Lower lobe of right lung (tissue), 2 donors: ENCODE data around the gene SRP14. TPM values are rescaled to one million over a fixed set of nuclear protein-coding genes. Genes with fewer than 3 reads are reported as not detected.
A peak's percentile ranks its signal among the peaks of the same experiment; 100 is the strongest.

ENCODE experiments used
- ATAC-seq, 2 donors: fragments of 200-7000 bp; cut with Tn5 transposase; one replicate each; pipeline ENCODE4 v1.9.1; 2020 to 2022; ENCODE audit warnings: mild to moderate bottlenecking in 2 of 2, moderate library complexity in 2 of 2
- DNase-seq: peaks from one replicate; pipeline ENCODE4 v3.0.0-alpha.2; 2020
- H3K27ac ChIP-seq: fragments of 200-600 bp; one replicate; pipeline ENCODE4 v1.8.0; 2022
- H3K27me3 ChIP-seq: fragments of 200-600 bp; one replicate; pipeline ENCODE4 v1.8.0; 2022; ENCODE audit warnings: low read depth
- H3K36me3 ChIP-seq: fragments of 200-600 bp; one replicate; pipeline ENCODE4 v1.8.0; 2022; ENCODE audit warnings: mild to moderate bottlenecking
- H3K4me1 ChIP-seq: fragments of 200-600 bp; one replicate; pipeline ENCODE4 v1.8.0; 2022
- H3K4me3 ChIP-seq: fragments of 200-600 bp; one replicate; pipeline ENCODE4 v1.8.0; 2022; ENCODE audit warnings: mild to moderate bottlenecking
- H3K9me3 ChIP-seq: fragments of 200-600 bp; one replicate; pipeline ENCODE4 v1.8.0; 2022
- intact Hi-C: fragments of 100-400 bp; cut with DNase I; formaldehyde crosslinking; loops from one replicate; pipeline ENCODE4 v1.11.0; 2022
- total RNA-seq: library from RNA; stranded (reverse); fragmentation: NEBNext Ultra II Directional; extraction: Animal tissue kit (Norgen Biotek cat#: 25700); gene quantifications from one replicate; pipeline ENCODE4 v1.2.1, GENCODE V29; 2021
- TF ChIP-seq, protein P1 (sequence below): fragments of 200-600 bp; IDR thresholded peaks from one replicate; pipeline ENCODE4 v1.8.0; 2022; ENCODE audit warnings: antibody characterized with exemption, mild to moderate bottlenecking
- donor health status: DM: no; HTN: yes; CAD: no; lungs with severe emphysema.

The SRP14 gene
- total RNA-seq, 1 donor from 2014 or later: 138 TPM

DNA sequence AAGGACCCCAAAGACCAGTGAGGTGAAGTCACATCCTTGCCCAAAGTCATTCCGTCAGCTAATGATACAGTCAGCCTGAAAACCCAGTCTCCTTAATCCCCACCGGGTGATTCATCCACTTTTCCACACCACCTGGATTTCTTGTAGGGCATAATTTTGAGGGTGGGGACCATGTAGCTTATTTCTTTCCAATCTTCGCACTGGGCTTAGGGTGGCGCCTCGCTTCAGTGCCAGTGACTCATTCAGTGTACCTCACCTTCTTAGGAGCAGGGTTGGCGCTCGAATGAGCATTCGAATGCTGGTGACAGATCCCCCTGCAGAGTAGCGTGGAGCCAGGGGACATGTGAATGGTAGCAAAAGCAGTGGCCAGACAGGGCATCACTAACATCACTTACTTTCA, 45.7 kb upstream of the SRP14 start:
- intact Hi-C loops: no loop called here
- no peak for DNase-seq
- Histone ChIP-seq H3K27ac (no peak overlapping the region), H3K36me3 (peaks cover 2% of the 10 kb centered on the region), H3K9me3 (no peaks in the 10 kb centered on the region), H3K4me3 (no peak overlapping the region), H3K4me1 (peaks cover 42% of the 10 kb centered on the region), H3K27me3 (no peaks in the 10 kb centered on the region)
- TF ChIP-seq, protein P1, sequence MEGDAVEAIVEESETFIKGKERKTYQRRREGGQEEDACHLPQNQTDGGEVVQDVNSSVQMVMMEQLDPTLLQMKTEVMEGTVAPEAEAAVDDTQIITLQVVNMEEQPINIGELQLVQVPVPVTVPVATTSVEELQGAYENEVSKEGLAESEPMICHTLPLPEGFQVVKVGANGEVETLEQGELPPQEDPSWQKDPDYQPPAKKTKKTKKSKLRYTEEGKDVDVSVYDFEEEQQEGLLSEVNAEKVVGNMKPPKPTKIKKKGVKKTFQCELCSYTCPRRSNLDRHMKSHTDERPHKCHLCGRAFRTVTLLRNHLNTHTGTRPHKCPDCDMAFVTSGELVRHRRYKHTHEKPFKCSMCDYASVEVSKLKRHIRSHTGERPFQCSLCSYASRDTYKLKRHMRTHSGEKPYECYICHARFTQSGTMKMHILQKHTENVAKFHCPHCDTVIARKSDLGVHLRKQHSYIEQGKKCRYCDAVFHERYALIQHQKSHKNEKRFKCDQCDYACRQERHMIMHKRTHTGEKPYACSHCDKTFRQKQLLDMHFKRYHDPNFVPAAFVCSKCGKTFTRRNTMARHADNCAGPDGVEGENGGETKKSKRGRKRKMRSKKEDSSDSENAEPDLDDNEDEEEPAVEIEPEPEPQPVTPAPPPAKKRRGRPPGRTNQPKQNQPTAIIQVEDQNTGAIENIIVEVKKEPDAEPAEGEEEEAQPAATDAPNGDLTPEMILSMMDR: no peak
- no peak for ATAC-seq

- peak; percentile 16 to 50 for ATAC-seq
- Histone ChIP-seq H3K4me1 (peaks cover 28% of the 10 kb centered on the region), H3K27me3 (no peaks in the 10 kb centered on the region), H3K36me3 (no peaks in the 10 kb centered on the region), H3K9me3 (no peaks in the 10 kb centered on the region), H3K27ac (peak overlapping the region; percentile 79), H3K4me3 (peak overlapping the region; percentile 46)
- TF ChIP-seq, protein P1: no peak
- intact Hi-C loops: no loop called here
- DNase-seq: no peak
Measured at GRCh38 chr15:40082195-40082883, 43.4 kb upstream of the SRP14 start.

- peaks cover 28% of the 10 kb centered on the region for H3K4me1 ChIP-seq
- intact Hi-C loops: no loop called here
- TF ChIP-seq, protein P1: no peak
- peak overlapping the region; percentile 46 for H3K4me3 ChIP-seq
- no peaks in the 10 kb centered on the region for H3K36me3 ChIP-seq
- ATAC-seq (peak; percentile 86 to 90), DNase-seq (peak; percentile 65)
- no peaks in the 10 kb centered on the region for H3K27me3 ChIP-seq
- peak overlapping the region; percentile 79 for H3K27ac ChIP-seq
- H3K9me3 ChIP-seq: no peaks in the 10 kb centered on the region
Measured at GRCh38 chr15:40081691-40082194, 42.8 kb upstream of the SRP14 start.

DNA sequence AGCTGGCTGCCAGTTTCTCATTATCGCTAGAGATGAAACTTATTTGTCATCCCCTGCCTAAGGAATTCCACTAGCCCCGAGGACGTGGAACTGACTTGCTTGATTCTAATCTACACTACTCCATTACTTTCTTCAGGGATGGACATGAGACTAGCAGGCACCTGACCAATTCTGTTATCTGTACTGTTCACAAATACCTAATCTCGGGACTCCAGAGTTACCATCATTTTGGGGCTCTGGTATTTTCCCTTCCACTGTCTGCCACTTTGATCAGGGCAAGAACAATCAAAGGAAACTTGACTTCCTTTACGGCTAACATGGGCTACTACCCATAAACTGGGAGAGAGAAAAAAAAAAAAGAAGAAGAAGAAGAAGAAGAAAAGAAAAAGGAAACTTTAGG, 41.9 kb upstream of the SRP14 start:
- Histone ChIP-seq H3K36me3 (no peaks in the 10 kb centered on the region), H3K27ac (peak overlapping the region; percentile 79), H3K9me3 (no peaks in the 10 kb centered on the region), H3K27me3 (no peaks in the 10 kb centered on the region), H3K4me1 (peaks cover 28% of the 10 kb centered on the region), H3K4me3 (peak overlapping the region; percentile 46)
- intact Hi-C loops: no loop called here
- no peak for DNase-seq
- ATAC-seq: no peak
- TF ChIP-seq, protein P1: no peak

- Histone ChIP-seq H3K4me1 (peaks cover 35% of the 10 kb centered on the region), H3K9me3 (no peaks in the 10 kb centered on the region), H3K36me3 (no peaks in the 10 kb centered on the region), H3K4me3 (no peak overlapping the region), H3K27ac (no peak overlapping the region), H3K27me3 (no peaks in the 10 kb centered on the region)
- DNase-seq (no peak), ATAC-seq (no peak)
- intact Hi-C loops: no loop called here
- TF ChIP-seq, protein P1: no peak
Measured at GRCh38 chr15:40080104-40080503, 41.1 kb upstream of the SRP14 start.
